H1 (cell line): ENCODE data around the gene VPS26B. TPM values are rescaled to one million over a fixed set of nuclear protein-coding genes. Genes with fewer than 3 reads are reported as not detected.

Experiments used
- CTCF ChIA-PET: fragments of 300-600 bp; sonication (Branson Sonifier 250); formaldehyde crosslinking; loops from one replicate; lab custom pipeline; 2021; ENCODE audit not compliant: partially characterized antibody; lab: Charles Lee
- POLR2A ChIA-PET: fragments of 300-600 bp; sonication (Branson Sonifier 250); formaldehyde crosslinking; loops from one replicate; lab custom pipeline; 2021; ENCODE audit warnings: inconsistent platforms; ENCODE audit not compliant: partially characterized antibody; lab: Charles Lee
- DNase-seq, 2 experiments: peaks; one replicate each; pipeline versions ENCODE4 v3.0.0 to v3.0.0-alpha.2; 2010 to 2022; ENCODE audit warnings: low spot score in 2 of 2, low read depth in 1 of 2, mixed read lengths in 1 of 2
- FAIRE-seq: peaks from 2 replicates; lab custom pipeline; 2011; peaks lifted over from hg19 to GRCh38; lab: Jason Lieb, UNC
- H2AFZ ChIP-seq: 2 replicates; pipeline ENCODE4 v1.8.1; 2012; ENCODE audit warnings: low read length, inconsistent platforms
- H2AK5ac ChIP-seq: 2 replicates; pipeline ENCODE4 v1.6.1; 2013; ENCODE audit warnings: low read depth, low read length
- H2BK120ac ChIP-seq: replicated peaks from 2 replicates; pipeline ENCODE3; 2013; ENCODE audit warnings: low read depth, low read length, inconsistent platforms
- H2BK12ac ChIP-seq: 2 replicates; pipeline ENCODE4 v1.6.1; 2013; ENCODE audit warnings: low read depth, low read length
- H2BK15ac ChIP-seq: 2 replicates; pipeline ENCODE4 v1.6.1; 2013; ENCODE audit warnings: low read length
- H2BK20ac ChIP-seq: 2 replicates; pipeline ENCODE4 v1.6.1; 2013; ENCODE audit warnings: low read length
- H2BK5ac ChIP-seq: 2 replicates; pipeline ENCODE4 v1.6.1; 2013; ENCODE audit warnings: low read depth, low read length
- H3K14ac ChIP-seq: 2 replicates; pipeline ENCODE4 v1.6.1; 2013; ENCODE audit warnings: inconsistent platforms; ENCODE audit not compliant: insufficient read length
- H3K18ac ChIP-seq: 2 replicates; pipeline ENCODE4 v1.6.1; 2013; ENCODE audit warnings: low read length; ENCODE audit errors: extremely low read depth
- H3K23ac ChIP-seq: 2 replicates; pipeline ENCODE4 v1.6.1; 2013; ENCODE audit warnings: inconsistent platforms; ENCODE audit not compliant: insufficient read length
- H3K23me2 ChIP-seq: 2 replicates; pipeline ENCODE4 v1.6.1; 2013; ENCODE audit warnings: low read depth, low read length
- H3K27ac ChIP-seq: 2 replicates; pipeline ENCODE4 v1.6.1; 2011; ENCODE audit warnings: low read depth, low read length, inconsistent platforms
- H3K27me3 ChIP-seq, 4 experiments: replicated peaks in 1 of 4; 1 replicate in 1 of 4; 2 replicates in 3 of 4; pipeline versions ENCODE4 v1.6.1 to v1.8.1; 2011 to 2013; ENCODE audit warnings: low read length in 3 of 4, mild to moderate bottlenecking in 3 of 4, inconsistent platforms in 2 of 4, mixed read lengths in 2 of 4, moderate library complexity in 1 of 4; ENCODE audit not compliant: control insufficient read depth in 3 of 4, insufficient read depth in 3 of 4; ENCODE audit errors: extremely low read depth in 1 of 4
- H3K36me3 ChIP-seq, 4 experiments: 2 replicates each; pipeline versions ENCODE4 v1.6.1 to v1.8.1; 2011 to 2013; ENCODE audit warnings: mild to moderate bottlenecking in 4 of 4, low read length in 3 of 4, moderate library complexity in 2 of 4, control low read depth in 1 of 4, inconsistent platforms in 1 of 4; ENCODE audit not compliant: insufficient read depth in 4 of 4, control insufficient read depth in 2 of 4
- H3K4ac ChIP-seq: replicated peaks from 2 replicates; pipeline ENCODE3; 2013; ENCODE audit warnings: low read length, low read depth, mixed read lengths, inconsistent platforms; ENCODE audit not compliant: insufficient read length
- H3K4me1 ChIP-seq, 4 experiments: replicated peaks in 1 of 4; 1 replicate in 1 of 4; 2 replicates in 3 of 4; pipeline versions ENCODE4 v1.6.1 to v1.8.1; 2011 to 2013; ENCODE audit warnings: low read length in 3 of 4, inconsistent platforms in 2 of 4, mixed read lengths in 1 of 4; ENCODE audit not compliant: insufficient read depth in 4 of 4, control insufficient read depth in 3 of 4
- H3K4me2 ChIP-seq, 2 experiments: 2 replicates each; pipeline versions ENCODE4 v1.6.1 to v1.8.1; 2011 to 2013; ENCODE audit warnings: low read depth in 2 of 2, low read length in 2 of 2, control low read depth in 1 of 2, inconsistent platforms in 1 of 2, mild to moderate bottlenecking in 1 of 2; ENCODE audit not compliant: insufficient read depth in 1 of 2
- H3K4me3 ChIP-seq, 4 experiments: fragments of 200-600, 300-600 bp in 1 of 4; sonication (generic), shearing (Covaris generic), sonication (Bioruptor Twin) in 1 of 4; 2 replicates each; pipeline versions ENCODE4 v1.5.1 to v1.8.1; 2011 to 2016; ENCODE audit warnings: low read length in 4 of 4, low read depth in 3 of 4, control low read depth in 2 of 4, inconsistent platforms in 2 of 4, mild to moderate bottlenecking in 2 of 4, mixed read lengths in 1 of 4, moderate library complexity in 1 of 4; ENCODE audit not compliant: insufficient read depth in 2 of 4; ENCODE audit errors: extremely low read depth in 1 of 4
- H3K56ac ChIP-seq: replicated peaks from 2 replicates; pipeline ENCODE3; 2013; ENCODE audit warnings: low read depth, mild to moderate bottlenecking, mixed read lengths, low read length, inconsistent platforms; ENCODE audit not compliant: insufficient read length
- H3K79me1 ChIP-seq: 2 replicates; pipeline ENCODE4 v1.6.1; 2013; ENCODE audit warnings: low read depth, low read length, control low read depth
- H3K79me2 ChIP-seq, 2 experiments: 2 replicates each; pipeline versions ENCODE4 v1.6.1 to v1.8.1; 2012 to 2013; ENCODE audit warnings: low read length in 2 of 2, mild to moderate bottlenecking in 2 of 2, inconsistent platforms in 1 of 2; ENCODE audit not compliant: insufficient read depth in 2 of 2, control insufficient read depth in 1 of 2
- H3K9ac ChIP-seq, 4 experiments: replicated peaks in 1 of 4; 1 replicate in 1 of 4; 2 replicates in 3 of 4; pipeline versions ENCODE4 v1.6.1 to v1.8.1; 2011 to 2013; ENCODE audit warnings: low read depth in 3 of 4, low read length in 3 of 4, control low read depth in 2 of 4, mild to moderate bottlenecking in 2 of 4, moderate library complexity in 2 of 4, inconsistent platforms in 1 of 4; ENCODE audit errors: extremely low read depth in 1 of 4
- H3K9me3 ChIP-seq, 2 experiments: 2 replicates each; pipeline versions ENCODE4 v1.6.1 to v1.8.1; 2012 to 2013; ENCODE audit warnings: mild to moderate bottlenecking in 2 of 2, moderate library complexity in 2 of 2, control low read depth in 1 of 2, inconsistent platforms in 1 of 2, low read depth in 1 of 2, low read length in 1 of 2, mixed read lengths in 1 of 2; ENCODE audit not compliant: insufficient read depth in 2 of 2
- H4K20me1 ChIP-seq, 2 experiments: replicated peaks in 1 of 2; 2 replicates each; pipeline versions ENCODE3 to v1.8.1; 2011 to 2013; ENCODE audit warnings: inconsistent platforms in 2 of 2, low read length in 2 of 2, mild to moderate bottlenecking in 1 of 2; ENCODE audit not compliant: insufficient read depth in 2 of 2, control insufficient read depth in 1 of 2
- H4K5ac ChIP-seq: 2 replicates; pipeline ENCODE4 v1.6.1; 2013; ENCODE audit warnings: low read length, low read depth, mixed read lengths, inconsistent platforms; ENCODE audit not compliant: insufficient read length
- H4K8ac ChIP-seq: 2 replicates; pipeline ENCODE4 v1.8.0; 2013; ENCODE audit warnings: mild to moderate bottlenecking, moderate library complexity, low read length, inconsistent platforms; ENCODE audit not compliant: insufficient read depth; ENCODE audit errors: extremely low read depth
- H4K91ac ChIP-seq: replicated peaks from 2 replicates; pipeline ENCODE3; 2013; ENCODE audit warnings: low read length, mixed read lengths, inconsistent platforms; ENCODE audit not compliant: insufficient read length
- BRCA1 ChIP-seq: IDR thresholded peaks from 2 replicates; pipeline ENCODE4 v1.6.1; 2012; ENCODE audit warnings: low read depth, low read length, improper control_type of control experiment
- CHD1 ChIP-seq: IDR thresholded peaks from 2 replicates; pipeline ENCODE4 v1.6.1; 2012; ENCODE audit warnings: low read depth, low read length, improper control_type of control experiment
- CTBP2 ChIP-seq: IDR thresholded peaks from 2 replicates; pipeline ENCODE4 v1.7.0; 2011; ENCODE audit warnings: borderline replicate concordance, mild to moderate bottlenecking, moderate library complexity, mixed read lengths, low read length; ENCODE audit not compliant: insufficient read depth, insufficient read length
- EZH2 ChIP-seq: fragments of 200-600 bp; sonication (generic); IDR thresholded peaks from 2 replicates; pipeline ENCODE4 v1.7.1; 2012; ENCODE audit warnings: low read depth, mild to moderate bottlenecking, moderate library complexity, low read length, inconsistent platforms; ENCODE audit not compliant: severe bottlenecking
- GTF2F1 ChIP-seq: IDR thresholded peaks from 2 replicates; pipeline ENCODE4 v1.6.1; 2012; ENCODE audit warnings: low read depth, low read length, improper control_type of control experiment, borderline replicate concordance
- HDAC6 ChIP-seq: IDR thresholded peaks from one replicate; pipeline ENCODE4 v1.7.1; 2012; ENCODE audit warnings: low read depth, mild to moderate bottlenecking, inconsistent platforms, low read length, moderate library complexity
- JUND ChIP-seq: IDR thresholded peaks from 2 replicates; pipeline ENCODE4 v1.6.1; 2011; ENCODE audit warnings: mild to moderate bottlenecking, improper control_type of control experiment, low read length
- POLR2A ChIP-seq, 2 experiments: IDR thresholded peaks; 1 replicate in 1 of 2; 2 replicates in 1 of 2; pipeline ENCODE4 v1.6.1; 2011; ENCODE audit warnings: low read depth in 2 of 2, low read length in 2 of 2, mild to moderate bottlenecking in 2 of 2; ENCODE audit errors: control extremely low read depth in 1 of 2
- RNF2 ChIP-seq: fragments of 200-900, 300-1000 bp; sonication (generic); IDR thresholded peaks from 2 replicates; pipeline ENCODE4 v1.7.1; 2016; ENCODE audit warnings: borderline replicate concordance, low read depth, mild to moderate bottlenecking, antibody characterized with exemption, low read length; ENCODE audit not compliant: poor library complexity, severe bottlenecking; ENCODE audit errors: missing control alignments
- SIRT6 ChIP-seq: IDR thresholded peaks from one replicate; pipeline ENCODE4 v1.7.1; 2012; ENCODE audit warnings: low read length, inconsistent platforms
- SIX5 ChIP-seq: IDR thresholded peaks from 2 replicates; pipeline ENCODE4 v1.6.1; 2011; ENCODE audit warnings: mild to moderate bottlenecking, low read depth, low read length
- SRF ChIP-seq: IDR thresholded peaks from 2 replicates; pipeline ENCODE4 v1.6.1; 2011; ENCODE audit warnings: mild to moderate bottlenecking, low read depth, low read length, moderate library complexity
- TAF7 ChIP-seq: optimal IDR thresholded peaks from 2 replicates; pipeline ENCODE3; 2011; ENCODE audit warnings: low read depth, mild to moderate bottlenecking, inconsistent platforms, low read length, moderate library complexity, borderline replicate concordance
- TEAD4 ChIP-seq: IDR thresholded peaks from 2 replicates; pipeline ENCODE4 v1.6.1; 2012; ENCODE audit warnings: low read depth, low read length, inconsistent platforms, mixed read lengths
- YY1 ChIP-seq: IDR thresholded peaks from 2 replicates; pipeline ENCODE4 v1.6.1; 2011; ENCODE audit warnings: low read depth, mild to moderate bottlenecking, low read length
- WGBS, 2 experiments: shearing (Covaris generic) in 1 of 2; methylation state at CpG; one replicate each; pipeline versions ENCODE4 v1.1.6 to v1.1.7; 2013 to 2015; ENCODE audit warnings: low lambda C conversion rate in 2 of 2, mixed read lengths in 2 of 2, inconsistent platforms in 1 of 2, low coverage in 1 of 2, missing lambda C conversion rate in 1 of 2; ENCODE audit not compliant: insufficient replicate concordance in 2 of 2, insufficient coverage in 1 of 2, insufficient read length in 1 of 2; ENCODE audit errors: extremely low coverage in 1 of 2, missing lambda C conversion rate in 1 of 2; 5-methylcytosine and 5-hydroxymethylcytosine counted together
- polyA plus RNA-seq, 7 experiments: library from polyadenylated mRNA; depleted of rRNA in 3 of 7; stranded (reverse) in 5 of 7; unstranded in 2 of 7; fragments of >200 nt in 5 of 7; fragments of 200-250 nt in 2 of 7; gene quantifications; 1 replicate in 5 of 7; 2 replicates in 1 of 7; 4 replicates in 1 of 7; pipeline versions ENCODE4 v1.2.1 to v1.2.3, GENCODE V29; 2011 to 2013; ENCODE audit warnings: missing spikeins in 2 of 7, mixed read lengths in 2 of 7
- total RNA-seq: library from RNA; stranded (reverse); fragmentation: NEBNext Ultra II Directional; extraction: Animal tissue kit (Norgen Biotek cat#: 25700); gene quantifications from 2 replicates; pipeline ENCODE4 v1.2.1, GENCODE V29; 2021

Gene VPS26B
- total and polyA plus RNA-seq, 2 of the 8 experiments (the other 6 are each of a cell fraction or from before 2014, with no cell fraction given) = 18.3 to 27.0 TPM

GRCh38 chr11:134246100-134246499, 21.6 kb downstream of the VPS26B start:
- Histone ChIP-seq H3K79me2 (no peaks in the 10 kb centered on the region), H2BK12ac (no peak overlapping the region), H3K4me1 (no peaks in the 10 kb centered on the region), H3K9ac (no peak overlapping the region), H3K9me3 (no peaks in the 10 kb centered on the region), H3K27ac (no peak overlapping the region), H2BK15ac (no peak overlapping the region), H2BK5ac (no peak overlapping the region), H4K5ac (no peak overlapping the region), H2BK120ac (no peak overlapping the region), H3K56ac (no peak overlapping the region), H3K36me3 (peaks cover 15 to 41% (median 36%) of the 10 kb centered on the region in 4 experiments), H3K23ac (no peak overlapping the region), H3K27me3 (no peaks in the 10 kb centered on the region), H4K8ac (no peak overlapping the region), H4K91ac (no peak overlapping the region), H4K20me1 (no peaks in the 10 kb centered on the region), H3K4me3 (no peak overlapping the region), H3K23me2 (no peaks in the 10 kb centered on the region), H3K79me1 (no peaks in the 10 kb centered on the region), H2BK20ac (no peak overlapping the region), H3K4ac (no peak overlapping the region), H3K14ac (no peak overlapping the region), H2AFZ (no peak overlapping the region), H3K4me2 (no peak overlapping the region), H3K18ac (no peak overlapping the region), H2AK5ac (no peak overlapping the region)
- DNase-seq = no peak
- WGBS, 2 experiments = 95% methylated on average over 11 of the region's 11 CpGs; no CpG with 5 or more reads in 1 of the 2 experiments
- ChIA-PET POLR2A (interaction anchor here (2.1 kb wide), 1 partner anchor 8 kb away, joined by 8 read pairs; the partner anchor contains the start of genes ACAD8 and THYN1), CTCF (interaction anchor here (1.1 to 3.7 kb wide), 3 partner anchors 12 to 20 kb away, joined by 3 to 23 read pairs (median 23); partner anchors contain the start of genes NCAPD3 and VPS26B)
- FAIRE-seq = no peak
- TF ChIP-seq TEAD4 = no peak
- TF ChIP-seq SIX5 = no peak
- no peak for TF ChIP-seq YY1
- no peak for TF ChIP-seq BRCA1
- no peak for TF ChIP-seq SIRT6
- no peak for TF ChIP-seq TAF7
- no peak for TF ChIP-seq EZH2
- TF ChIP-seq GTF2F1 = no peak
- no peak for TF ChIP-seq CTBP2
- TF ChIP-seq POLR2A (IDR thresholded peaks at IDR 0.05; ENCODE audit: control extremely low read depth in 1 of 2, low read depth in 2 of 2, low read length in 2 of 2) = no peak
- TF ChIP-seq JUND = no peak
- TF ChIP-seq HDAC6 = no peak
- no peak for TF ChIP-seq SRF
- TF ChIP-seq CHD1 = no peak
- no peak for TF ChIP-seq RNF2
